ENCODE data around the gene IGFBP4.

- TF ChIP-seq POLR2A (IDR thresholded peaks at IDR 0.05) = no peak
- TF ChIP-seq, protein P1, sequence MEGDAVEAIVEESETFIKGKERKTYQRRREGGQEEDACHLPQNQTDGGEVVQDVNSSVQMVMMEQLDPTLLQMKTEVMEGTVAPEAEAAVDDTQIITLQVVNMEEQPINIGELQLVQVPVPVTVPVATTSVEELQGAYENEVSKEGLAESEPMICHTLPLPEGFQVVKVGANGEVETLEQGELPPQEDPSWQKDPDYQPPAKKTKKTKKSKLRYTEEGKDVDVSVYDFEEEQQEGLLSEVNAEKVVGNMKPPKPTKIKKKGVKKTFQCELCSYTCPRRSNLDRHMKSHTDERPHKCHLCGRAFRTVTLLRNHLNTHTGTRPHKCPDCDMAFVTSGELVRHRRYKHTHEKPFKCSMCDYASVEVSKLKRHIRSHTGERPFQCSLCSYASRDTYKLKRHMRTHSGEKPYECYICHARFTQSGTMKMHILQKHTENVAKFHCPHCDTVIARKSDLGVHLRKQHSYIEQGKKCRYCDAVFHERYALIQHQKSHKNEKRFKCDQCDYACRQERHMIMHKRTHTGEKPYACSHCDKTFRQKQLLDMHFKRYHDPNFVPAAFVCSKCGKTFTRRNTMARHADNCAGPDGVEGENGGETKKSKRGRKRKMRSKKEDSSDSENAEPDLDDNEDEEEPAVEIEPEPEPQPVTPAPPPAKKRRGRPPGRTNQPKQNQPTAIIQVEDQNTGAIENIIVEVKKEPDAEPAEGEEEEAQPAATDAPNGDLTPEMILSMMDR (IDR thresholded peaks at IDR 0.05) = no peak
Measured at GRCh38 chr17:40498281-40499084, 55.2 kb downstream of the IGFBP4 start.

Data from lower leg skin (tissue), 3 donors.